ENCODE results near the gene CITED4.
A peak's percentile ranks its signal among the peaks of the same experiment; 100 is the strongest.
"Not testable (repeated sequence)": the region's sequence is repeated elsewhere in the genome, so short reads cannot be mapped to it uniquely, and the experiment has no call there.

CITED4 gene, protein sequence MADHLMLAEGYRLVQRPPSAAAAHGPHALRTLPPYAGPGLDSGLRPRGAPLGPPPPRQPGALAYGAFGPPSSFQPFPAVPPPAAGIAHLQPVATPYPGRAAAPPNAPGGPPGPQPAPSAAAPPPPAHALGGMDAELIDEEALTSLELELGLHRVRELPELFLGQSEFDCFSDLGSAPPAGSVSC

DNA sequence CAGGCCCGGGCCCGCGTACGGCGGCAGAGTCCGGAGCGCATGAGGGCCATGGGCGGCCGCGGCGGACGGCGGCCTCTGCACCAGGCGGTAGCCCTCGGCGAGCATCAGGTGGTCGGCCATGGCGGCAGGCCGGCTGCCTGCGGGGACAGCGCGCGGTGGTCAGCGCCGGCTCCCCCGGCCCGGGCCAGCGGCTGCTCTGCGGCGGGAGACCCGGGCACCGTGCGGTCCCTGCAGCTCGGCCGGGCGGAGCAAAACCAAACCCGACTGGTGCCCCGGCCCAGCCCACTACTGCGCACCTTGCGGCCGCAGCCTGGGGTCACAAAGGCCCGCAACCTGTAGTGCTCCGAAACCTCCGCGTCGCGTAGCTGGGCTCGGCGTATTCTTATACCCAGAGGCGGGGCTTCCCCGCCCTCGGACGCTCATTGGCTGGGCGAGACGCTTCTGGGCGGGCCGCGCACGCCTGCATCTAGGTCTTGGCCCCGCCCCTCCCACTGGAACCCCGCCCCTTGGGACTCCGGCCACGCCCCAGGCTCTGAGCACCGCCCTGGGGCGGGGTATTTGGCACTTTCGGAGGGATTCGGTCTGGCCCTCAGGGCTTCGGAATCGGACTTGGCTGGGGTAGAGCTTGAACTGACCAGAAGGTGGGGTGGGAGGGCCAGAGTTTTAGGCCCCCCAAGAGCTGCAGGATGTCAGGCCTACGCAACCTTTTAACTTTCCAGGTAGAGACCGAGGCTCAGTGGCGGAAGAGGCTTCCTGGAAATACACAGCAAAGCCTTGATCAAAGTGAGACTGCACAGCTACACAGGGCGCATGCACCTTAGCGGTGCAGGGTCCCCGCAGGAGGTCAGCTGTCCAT, at the start of gene CITED4:
Gene CITED4 (minus strand): TSS at position 356 of the 856 bp plus-strand sequence. CDS start 236 bp downstream, at position 120.
- DNase-seq: peak; percentile 92

DNA sequence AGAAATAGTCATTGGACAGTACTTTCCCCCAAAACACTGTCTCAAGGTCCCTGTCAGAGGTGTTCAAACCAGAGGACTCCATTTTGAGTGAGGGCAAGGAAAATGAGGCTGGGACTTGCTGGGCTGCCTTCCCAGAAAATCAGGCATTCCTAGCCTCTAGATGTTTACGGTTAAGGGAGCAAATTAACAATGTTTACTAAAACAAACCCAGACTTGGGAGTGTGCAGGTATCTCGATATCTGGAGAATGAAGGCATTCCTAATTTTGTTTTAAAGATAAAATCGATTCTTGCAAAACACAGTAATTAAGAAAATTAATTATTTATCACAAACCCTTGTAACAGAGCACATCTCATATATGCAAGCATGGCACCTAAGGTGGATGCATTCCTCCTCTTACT, 48.9 kb upstream of the CITED4 start:
- DNase-seq: no peak

DNA sequence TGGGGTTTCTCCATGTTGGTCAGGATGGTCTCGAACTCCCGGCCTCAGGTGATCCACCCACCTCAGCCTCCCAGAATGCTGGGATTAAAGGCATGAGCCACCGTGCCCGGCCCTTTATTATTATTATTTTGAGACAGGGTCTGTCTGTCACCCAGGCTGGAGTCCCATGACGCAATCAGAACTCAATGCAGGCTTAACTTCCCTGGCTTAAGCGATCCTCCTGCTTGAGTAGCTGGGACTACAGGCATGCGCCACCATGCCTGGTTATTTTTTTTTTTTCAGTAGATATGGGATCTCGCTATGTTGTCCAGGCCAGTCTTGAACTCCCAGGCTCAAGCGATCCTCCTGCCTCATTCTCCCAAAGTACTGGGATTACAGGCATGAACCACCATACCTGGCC, 47.1 kb upstream of the CITED4 start:
- DNase-seq: no peak

DNA sequence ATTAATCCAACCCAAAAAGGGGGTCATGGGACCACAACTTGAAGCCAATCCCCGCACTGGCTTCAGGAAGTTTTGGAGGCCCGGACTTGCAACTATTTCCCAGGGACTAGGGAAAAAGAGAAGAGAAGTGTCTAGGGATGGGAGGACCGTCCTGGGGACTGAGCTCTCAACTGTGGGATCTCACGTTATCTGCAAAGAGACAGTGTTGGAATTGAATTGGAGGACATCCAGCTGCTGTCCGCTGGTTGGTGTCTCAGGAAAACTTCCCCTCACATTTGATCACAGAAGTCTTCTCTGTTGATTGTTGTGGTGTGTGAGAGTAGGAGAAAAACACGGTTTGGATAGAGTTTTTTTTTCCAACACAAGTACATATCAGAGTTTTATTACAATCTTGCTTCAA, 46.2 kb upstream of the CITED4 start:
- no peak for DNase-seq

DNA sequence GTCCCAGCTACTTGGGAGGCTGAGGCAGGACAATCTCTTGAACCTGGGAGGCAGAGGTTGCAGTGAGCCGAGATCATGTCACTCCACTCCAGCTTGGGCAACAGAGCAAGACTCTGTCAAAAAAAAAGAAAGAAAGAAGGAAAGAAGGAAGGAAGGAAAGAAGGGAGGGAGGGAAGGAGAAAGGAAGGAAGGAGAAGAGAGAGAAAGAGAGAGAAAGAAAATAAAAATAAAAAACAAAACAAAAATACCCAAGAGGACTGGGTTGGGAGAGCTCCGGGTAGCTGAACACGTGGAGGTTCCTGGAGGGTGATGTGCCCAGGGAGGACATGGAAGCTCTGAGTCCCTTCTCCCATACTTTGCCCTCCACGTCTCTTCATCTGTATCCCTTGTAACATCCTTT, 45.7 kb upstream of the CITED4 start:
- DNase-seq: no peak

DNA sequence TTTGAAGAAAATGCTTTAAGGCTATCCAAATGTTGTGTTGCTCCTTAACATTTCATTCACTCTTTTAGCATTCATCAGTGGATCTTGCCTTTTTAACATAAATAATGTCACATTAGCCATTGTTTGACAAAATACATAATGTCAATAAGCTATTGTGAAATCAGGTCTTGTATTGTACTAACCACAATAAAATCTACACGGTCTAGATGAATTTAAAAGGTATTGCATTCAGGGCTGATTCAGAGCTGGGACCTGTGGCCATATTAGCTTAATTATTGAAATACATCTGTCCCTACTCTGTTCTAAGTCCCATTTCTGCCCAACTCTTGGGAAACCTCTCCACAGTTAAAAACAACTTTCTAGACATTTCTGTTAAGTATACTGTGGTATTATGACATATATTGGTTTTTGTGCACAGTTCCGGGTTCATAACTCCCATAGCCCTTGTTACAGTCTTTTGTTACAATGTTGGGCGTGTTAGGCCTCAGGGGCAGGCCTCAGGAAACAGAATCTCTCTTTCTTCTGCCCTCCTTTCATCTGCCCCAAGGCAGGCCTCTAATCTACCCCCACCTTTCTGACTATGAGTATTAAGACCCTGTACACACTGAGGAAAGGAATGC, 44.7 kb upstream of the CITED4 start:
- DNase-seq: no peak

DNA sequence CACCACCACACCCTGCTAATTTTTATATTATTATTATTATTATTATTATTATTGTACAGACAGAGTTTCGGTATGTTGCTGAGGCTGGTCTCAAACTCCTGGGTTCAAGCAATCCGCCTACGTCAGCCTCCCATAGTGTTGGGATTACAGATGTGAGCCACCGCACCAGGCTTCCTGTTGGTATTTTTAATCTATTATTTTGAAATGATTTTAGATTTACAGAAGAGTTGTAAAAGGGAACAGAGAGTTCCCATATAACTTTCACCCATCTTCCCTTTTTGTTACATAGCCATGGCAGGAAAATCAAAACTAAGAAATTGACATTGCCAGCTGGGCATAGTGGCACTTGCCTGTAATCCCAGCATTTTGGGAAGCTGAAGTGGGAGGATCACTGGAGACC, 42.9 kb upstream of the CITED4 start:
- DNase-seq: no peak

DNA sequence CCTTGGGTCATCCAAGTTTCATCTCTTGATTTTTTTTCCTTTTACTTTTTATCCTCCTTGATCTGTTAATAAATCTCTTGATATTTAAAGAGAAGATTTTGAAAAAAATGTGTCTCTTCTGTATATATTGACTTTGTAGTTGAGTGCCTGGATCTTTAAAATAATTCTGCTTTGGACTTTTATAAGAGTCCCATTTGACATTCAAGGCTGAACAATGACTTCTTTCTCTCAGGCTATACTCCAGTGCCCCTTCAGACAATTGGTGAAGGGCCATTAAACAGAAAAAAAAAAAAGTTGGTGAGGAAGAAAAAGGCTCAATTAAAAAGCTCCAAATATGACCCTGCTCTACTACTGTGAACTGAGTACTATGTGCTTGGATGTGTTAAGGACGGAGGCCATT, 40.9 kb upstream of the CITED4 start:
- DNase-seq: no peak

DNA sequence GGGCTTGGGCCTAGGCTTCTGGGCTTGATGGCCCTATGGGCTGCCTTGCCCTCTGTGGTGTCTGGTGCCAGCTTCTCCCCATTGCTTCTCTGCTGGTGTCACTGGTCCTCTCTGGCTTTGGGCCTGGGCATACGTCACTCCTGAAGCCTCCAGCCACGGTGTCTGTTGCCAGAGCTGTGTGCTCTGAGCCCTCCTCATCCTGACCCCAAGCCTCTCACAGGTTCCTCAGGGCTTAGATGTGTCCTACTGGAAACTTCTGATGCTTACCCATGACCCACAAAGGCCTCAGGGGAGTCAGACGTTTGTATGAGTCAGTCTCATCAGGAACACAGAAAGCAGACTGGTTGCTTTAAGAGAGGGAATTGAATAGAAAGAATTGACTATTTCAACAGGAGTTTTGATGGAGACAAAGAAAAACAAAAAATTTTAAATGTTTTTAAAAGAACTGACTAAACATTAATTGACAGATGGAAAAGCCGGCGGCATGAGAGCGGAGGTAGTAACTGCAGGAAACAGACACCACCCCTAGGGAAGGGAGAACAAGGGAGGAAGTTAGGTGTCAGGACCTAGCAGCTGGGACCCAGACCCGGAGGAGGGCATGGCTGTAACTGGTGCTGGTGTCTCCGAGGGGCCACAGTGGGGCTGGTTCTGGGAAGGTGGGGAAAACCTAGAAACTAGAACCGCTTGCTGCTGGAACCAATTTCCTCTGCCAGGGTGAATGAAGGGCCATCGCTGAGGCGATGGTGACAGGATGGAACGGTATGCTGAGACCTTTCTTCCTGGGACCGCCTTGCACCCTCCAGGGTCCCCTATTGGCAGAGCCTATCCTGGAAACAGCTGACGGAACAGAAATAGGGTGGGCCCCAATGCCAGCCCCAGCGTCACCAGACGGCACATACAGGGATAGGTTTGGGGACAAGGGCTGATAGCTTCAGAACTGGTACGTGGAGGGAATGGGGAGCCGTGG, 40.0 kb upstream of the CITED4 start:
- DNase-seq: no peak

DNA sequence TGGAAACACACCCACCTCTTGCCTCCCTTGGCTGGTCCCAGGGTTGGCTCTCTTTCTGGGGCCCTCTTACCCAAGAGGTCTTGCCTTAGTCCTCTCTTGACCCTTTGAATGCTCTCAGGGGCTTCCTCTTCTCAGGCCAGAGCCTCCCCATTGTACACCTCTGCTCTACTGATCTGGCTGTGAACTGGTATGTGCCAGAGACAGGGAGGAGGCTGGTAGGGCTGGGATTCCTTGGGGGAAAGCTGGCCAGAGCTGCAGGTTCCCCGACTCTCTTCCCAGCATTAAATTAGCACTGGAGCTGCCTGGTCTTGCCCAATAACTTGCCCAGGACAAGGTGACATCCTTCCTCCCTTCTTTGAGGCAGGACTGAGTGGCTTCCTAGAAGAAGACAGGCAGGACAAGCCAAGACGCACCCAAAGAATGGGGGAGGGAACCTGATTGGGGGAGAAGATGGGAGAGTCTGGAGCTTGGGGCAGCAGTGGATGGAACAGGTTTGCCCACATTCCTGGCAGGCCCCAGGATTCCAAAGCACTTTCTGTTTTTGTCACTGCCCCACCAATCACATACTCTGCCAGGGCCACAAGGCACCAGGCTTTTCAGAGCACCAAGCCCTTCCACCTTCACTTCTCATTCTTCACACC, 37.2 kb upstream of the CITED4 start:
- DNase-seq: no peak

DNA sequence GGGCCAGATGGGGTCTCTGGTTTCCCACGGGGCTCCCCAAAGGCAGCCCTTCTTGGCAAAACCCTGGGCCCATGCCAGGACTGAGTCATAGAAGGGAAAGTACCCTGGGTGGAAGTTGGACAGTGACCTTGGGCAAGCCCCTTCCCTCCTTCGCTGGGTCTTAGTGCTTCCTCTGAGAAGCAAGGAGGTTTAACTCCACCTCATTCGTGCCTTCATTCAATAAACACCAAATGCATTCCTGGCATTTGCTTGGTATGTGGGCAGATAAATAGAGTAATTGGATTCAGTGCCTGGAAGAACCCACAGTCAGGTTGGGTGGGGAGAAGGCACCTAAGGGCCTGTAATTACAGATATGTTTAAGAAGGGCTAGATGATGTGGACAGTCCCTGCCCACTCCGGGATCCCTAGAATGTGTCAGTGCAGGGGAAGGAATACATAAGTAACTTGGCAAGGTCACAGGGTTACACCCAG, 36.3 kb upstream of the CITED4 start:
- no peak for DNase-seq

DNA sequence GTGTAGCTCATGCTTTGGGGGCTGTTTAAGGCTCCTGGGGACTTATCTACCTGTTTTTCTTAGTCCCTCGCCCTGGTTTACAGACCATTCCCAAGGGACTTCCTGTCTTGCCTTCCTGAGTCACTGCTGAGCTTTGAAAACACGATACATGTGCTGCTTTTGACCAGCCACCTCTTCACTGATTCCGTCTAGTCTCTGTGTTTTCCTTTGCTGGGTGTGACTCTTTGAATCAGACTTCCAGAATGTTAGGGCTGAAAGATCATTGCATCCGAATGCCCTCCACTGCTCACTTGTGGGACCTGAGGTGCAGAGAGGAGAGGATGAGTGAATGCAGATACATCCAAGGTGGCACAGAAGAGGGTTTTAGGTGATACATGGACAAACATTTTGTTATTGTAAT, 35.4 kb upstream of the CITED4 start:
- DNase-seq: no peak

DNA sequence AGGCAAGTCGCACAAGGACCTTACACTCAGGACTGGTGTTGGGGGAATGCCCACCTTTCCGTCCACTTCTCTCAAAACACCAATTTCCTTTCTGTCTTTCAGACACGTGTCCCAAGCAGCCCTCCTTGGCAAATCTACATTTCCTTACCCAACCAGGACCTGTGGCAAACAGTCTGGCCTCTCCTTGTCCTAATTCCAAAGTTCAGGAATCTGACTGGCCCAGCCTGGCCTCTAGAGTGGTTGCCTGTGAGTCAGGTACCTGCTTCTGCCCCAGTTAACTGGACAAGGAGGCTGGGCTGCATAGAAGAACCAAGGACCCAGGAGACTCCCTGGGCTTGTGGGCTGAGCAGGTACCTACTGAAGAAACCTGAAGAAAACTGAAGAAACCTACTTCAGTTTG, 34.3 kb upstream of the CITED4 start:
- DNase-seq: no peak

DNA sequence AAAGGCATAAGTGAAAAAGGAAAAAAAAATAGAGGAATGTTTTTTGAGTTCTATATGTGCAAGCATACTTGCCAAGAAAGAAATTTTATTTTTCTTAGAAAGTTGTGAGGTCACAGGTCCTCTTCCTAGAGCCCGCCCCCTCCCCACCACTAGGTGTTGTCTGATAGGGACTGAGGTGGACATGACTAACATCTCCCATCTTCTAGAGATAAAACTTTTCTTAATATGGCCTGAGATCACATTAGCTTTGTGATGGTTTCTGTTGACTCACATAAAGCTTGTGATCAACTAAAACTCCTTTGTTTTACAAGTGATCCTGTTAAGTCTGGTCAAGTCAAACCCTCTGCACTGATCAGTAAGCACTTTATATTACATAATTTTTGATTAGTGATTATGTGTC, 33.4 kb upstream of the CITED4 start:
- no peak for DNase-seq

DNA sequence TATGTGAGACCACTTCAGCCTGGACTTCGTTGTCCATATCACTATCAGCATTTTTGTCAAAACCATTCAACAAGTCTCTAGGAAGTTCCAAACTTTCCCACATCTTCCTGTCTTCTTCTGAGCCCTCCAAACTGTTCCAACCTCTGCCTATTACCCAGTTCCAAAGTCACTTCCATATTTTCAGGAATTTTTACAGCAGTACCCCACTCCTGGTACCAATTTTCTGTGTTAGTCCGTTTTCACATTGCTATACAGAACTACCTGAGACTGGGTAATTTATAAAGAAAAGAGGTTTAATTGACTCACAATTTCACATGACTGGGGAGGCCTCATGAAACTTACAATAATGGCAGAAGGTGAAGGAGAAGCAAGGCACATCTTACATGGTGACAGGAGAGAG, 32.7 kb upstream of the CITED4 start:
- DNase-seq: not testable (repeated sequence)

DNA sequence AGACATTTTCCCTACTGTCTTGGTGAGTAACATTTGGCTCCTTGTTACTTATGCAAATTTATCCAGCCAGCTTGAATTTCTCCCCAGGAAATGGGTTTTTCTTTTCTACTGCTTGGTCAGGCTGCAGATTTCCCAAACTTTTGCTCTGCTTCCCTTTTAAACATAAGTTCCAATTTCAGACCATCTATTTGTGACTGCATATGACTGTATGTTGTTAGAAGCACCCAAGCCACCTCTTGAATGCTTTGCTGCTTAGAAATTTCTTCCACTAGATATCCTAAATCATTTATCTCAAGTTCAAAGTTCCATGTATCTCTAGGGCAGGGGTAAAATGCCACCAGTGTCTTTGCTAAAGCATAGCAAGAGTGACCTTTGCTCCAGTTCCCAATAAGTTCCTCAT, 32.3 kb upstream of the CITED4 start:
- DNase-seq: no peak

DNA sequence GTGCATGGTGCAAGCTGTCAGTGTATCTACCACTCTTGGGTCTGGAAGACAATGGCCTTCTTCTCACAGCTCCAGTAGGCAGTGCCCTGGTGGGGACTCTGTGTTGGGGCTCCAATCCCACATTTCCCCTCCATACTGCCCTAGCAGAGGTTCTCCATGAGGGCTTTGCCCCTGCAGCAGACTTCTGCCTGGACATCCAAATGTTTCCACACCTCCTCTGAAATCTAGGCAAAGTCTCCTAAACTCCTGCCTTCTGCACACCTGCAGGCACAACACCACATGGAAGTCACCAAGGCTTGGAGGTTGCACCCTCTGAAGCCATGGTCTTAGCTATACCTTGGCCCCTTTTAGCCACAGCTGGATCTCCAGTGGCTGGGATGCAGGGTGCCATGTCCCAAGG, 31.8 kb upstream of the CITED4 start:
- no peak for DNase-seq

DNA sequence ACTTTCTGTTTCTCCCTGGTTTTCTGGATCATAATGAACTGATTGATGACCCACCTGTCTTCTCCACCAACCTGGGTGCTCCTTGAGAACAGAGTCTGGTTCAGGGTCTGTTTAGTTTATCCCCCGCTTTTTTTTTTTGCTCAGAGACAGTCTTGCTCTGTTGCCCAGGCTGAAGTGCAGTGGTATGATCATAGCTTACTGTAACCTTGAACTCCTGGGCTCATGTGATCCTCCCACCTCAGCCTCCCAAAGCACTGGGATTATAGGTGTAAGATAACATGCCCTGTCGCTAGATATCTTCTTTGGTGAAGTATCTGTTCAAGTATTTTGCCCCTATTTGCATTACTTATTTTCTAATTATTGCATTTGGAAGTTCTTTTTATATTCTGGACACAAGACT, 30.2 kb upstream of the CITED4 start:
- DNase-seq: no peak

DNA sequence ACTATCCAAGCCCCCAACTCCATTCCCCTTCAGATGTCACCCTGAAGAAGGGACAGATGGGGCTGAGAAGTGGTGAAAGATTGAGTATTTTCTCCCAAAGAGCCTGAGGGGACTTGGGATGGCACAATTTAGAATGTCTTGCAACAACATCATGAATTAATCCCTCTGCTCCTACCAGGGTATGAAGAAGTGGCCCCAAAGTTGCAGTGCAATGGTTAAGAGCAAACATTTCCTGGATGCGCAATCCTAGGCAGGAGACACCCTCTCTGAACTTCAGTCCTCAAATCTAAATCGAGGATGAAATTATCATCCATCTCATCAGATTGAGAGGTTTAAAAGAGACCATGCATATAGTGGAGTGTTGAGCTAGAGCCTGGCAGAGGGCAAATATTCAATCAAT, 28.6 kb upstream of the CITED4 start:
- no peak for DNase-seq

DNA sequence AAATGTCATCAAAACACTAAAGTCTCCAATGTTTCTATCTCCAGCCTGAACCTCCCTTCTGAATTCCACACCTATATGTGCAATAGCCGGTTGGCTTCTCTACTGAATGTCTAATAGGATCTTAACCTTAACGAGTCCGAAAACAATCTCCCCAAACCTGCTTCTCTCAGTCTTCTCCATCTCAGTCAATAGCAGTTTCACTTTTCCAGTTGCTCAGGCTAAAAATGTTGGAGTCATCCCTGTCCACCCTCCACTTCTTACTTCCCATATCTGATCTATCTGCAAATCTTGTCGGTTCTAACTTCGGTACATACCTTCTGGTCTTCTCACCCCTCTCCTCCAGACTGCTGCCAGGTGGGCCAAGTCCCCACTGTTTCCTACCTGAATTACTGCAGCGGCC, 25.5 kb upstream of the CITED4 start:
- no peak for DNase-seq

DNA sequence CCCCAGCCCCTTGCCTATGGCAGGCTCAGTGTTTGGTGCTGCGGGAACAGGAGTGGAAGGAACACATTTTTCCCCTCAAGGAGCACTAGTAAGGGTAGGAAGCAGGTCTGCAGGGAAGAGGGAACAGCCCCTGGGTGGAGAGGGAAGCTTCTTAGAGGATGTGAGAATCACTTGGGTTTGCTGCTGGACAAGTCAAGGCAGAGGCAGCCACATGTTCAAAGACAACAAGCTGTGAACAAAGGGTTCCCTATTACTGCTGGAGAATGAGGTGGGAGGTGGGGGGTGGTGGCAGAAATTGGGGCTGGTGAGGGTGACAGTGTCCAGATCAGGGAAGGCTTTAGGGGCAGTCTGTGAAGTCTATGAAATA, 24.8 kb upstream of the CITED4 start:
- DNase-seq: no peak

DNA sequence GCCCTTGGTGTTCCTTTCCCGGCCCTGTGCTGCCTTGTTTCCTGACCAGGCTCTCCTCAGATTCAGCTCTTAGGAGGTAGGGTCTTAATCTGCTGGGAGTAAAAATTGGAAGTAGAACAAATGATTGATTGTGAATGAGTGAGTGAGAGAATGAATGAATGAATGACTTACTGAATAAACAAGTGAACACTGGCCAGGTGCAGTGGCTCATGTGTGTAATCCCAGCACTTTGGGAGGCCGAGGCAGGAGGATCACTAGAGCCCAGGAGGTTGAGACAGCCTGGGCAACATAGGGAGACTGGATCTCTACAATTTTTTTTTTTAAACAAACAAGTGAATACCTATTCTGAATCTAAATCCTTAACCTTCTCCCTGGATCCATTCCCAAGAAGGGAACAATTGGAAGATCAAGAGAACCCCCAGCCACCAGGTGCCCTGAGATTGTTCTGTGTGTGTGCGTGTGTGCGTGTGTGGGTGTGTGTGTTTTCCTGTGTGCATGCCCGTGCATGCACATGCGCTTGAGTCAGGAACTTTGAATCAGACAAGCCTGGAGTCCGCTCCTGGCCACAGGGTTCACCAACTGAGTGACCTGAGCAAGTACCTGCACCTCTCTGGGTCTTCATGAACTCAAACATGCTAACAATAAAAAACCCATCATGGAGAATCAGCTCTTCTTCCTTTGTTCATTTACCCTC, 24.3 kb upstream of the CITED4 start:
- DNase-seq: no peak
